HUES48 (cell line): Measurements from ENCODE around the gene CLSTN2.

ENCODE experiments used
- H3K27ac ChIP-seq: one replicate; pipeline ENCODE4 v1.7.0; 2013; ENCODE audit warnings: low read depth, low read length, inconsistent platforms
- H3K27me3 ChIP-seq: 2 replicates; pipeline ENCODE4 v1.6.1; 2013; ENCODE audit warnings: mild to moderate bottlenecking, low read length; ENCODE audit not compliant: control insufficient read depth, insufficient read depth
- H3K36me3 ChIP-seq: 2 replicates; pipeline ENCODE4 v1.6.1; 2013; ENCODE audit warnings: low read length; ENCODE audit not compliant: control insufficient read depth, insufficient read depth
- H3K4me1 ChIP-seq: 2 replicates; pipeline ENCODE4 v1.6.1; 2013; ENCODE audit warnings: mild to moderate bottlenecking, low read length; ENCODE audit not compliant: control insufficient read depth, insufficient read depth
- H3K4me3 ChIP-seq: 2 replicates; pipeline ENCODE4 v1.5.1; 2013; ENCODE audit warnings: mild to moderate bottlenecking, low read depth, low read length
- H3K9ac ChIP-seq: 2 replicates; pipeline ENCODE4 v1.6.1; 2013; ENCODE audit warnings: mild to moderate bottlenecking, low read depth, low read length, moderate library complexity
- H3K9me3 ChIP-seq: 2 replicates; pipeline ENCODE4 v1.6.1; 2013; ENCODE audit warnings: low read length; ENCODE audit not compliant: control insufficient read depth, insufficient read depth

CLSTN2 gene

GRCh38 chr3:140207541-140207940, 272.6 kb downstream of the CLSTN2 start:
- H3K9me3 ChIP-seq = no peaks in the 10 kb centered on the region
- H3K9ac ChIP-seq = no peak overlapping the region
- H3K36me3 ChIP-seq = no peaks in the 10 kb centered on the region
- no peak overlapping the region for H3K4me3 ChIP-seq
- H3K27me3 ChIP-seq = peaks cover 4% of the 10 kb centered on the region; the same call in 1 of the 2 replicates
- H3K27ac ChIP-seq = no peak overlapping the region
- H3K4me1 ChIP-seq = peaks cover 43% of the 10 kb centered on the region

GRCh38 chr3:140216249-140216648, 281.3 kb downstream of the CLSTN2 start:
- no peak overlapping the region for H3K27ac ChIP-seq
- H3K4me3 ChIP-seq = no peak overlapping the region
- no peaks in the 10 kb centered on the region for H3K36me3 ChIP-seq
- H3K27me3 ChIP-seq = no peaks in the 10 kb centered on the region
- H3K9me3 ChIP-seq = peaks cover 14% of the 10 kb centered on the region; the same call in 1 of the 2 replicates
- H3K4me1 ChIP-seq = no peaks in the 10 kb centered on the region
- no peak overlapping the region for H3K9ac ChIP-seq

DNA sequence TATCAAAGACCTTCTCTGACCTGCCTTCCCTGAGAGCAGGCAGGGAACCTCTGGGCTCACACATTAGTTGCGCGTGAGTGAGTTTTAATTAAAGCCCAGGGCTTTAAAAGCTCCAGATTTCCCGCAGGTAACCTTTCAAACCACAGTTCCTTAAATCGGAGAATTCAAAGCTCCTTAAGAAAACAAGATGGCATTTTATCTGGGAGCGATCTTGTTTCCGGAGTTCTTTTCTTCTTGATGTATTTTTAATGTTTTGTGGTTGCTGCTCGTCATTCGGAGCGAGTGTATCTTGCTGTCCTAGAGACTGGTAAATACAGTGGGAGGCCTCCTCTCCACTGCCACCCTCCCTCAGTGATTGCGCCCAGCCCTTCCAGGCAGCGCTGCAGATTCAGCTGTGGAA, 284.3 kb downstream of the CLSTN2 start:
- H3K27ac ChIP-seq = no peak overlapping the region
- H3K9me3 ChIP-seq = peaks cover 14% of the 10 kb centered on the region; the same call in 1 of the 2 replicates
- no peaks in the 10 kb centered on the region for H3K36me3 ChIP-seq
- H3K4me3 ChIP-seq = no peak overlapping the region
- H3K27me3 ChIP-seq = no peaks in the 10 kb centered on the region
- H3K9ac ChIP-seq = no peak overlapping the region
- no peaks in the 10 kb centered on the region for H3K4me1 ChIP-seq

GRCh38 chr3:140219923-140220452, 285.0 kb downstream of the CLSTN2 start:
- H3K27ac ChIP-seq = no peak overlapping the region
- no peaks in the 10 kb centered on the region for H3K4me1 ChIP-seq
- no peaks in the 10 kb centered on the region for H3K27me3 ChIP-seq
- H3K9ac ChIP-seq = no peak overlapping the region
- no peak overlapping the region for H3K4me3 ChIP-seq
- no peaks in the 10 kb centered on the region for H3K36me3 ChIP-seq
- H3K9me3 ChIP-seq = peaks cover 14% of the 10 kb centered on the region; the same call in 1 of the 2 replicates

GRCh38 chr3:140223197-140223596, 288.2 kb downstream of the CLSTN2 start:
- H3K4me1 ChIP-seq = no peaks in the 10 kb centered on the region
- no peaks in the 10 kb centered on the region; the same call in 1 of the 2 replicates for H3K9me3 ChIP-seq
- H3K9ac ChIP-seq = no peak overlapping the region
- no peak overlapping the region for H3K4me3 ChIP-seq
- H3K36me3 ChIP-seq = no peaks in the 10 kb centered on the region
- no peak overlapping the region for H3K27ac ChIP-seq
- no peaks in the 10 kb centered on the region for H3K27me3 ChIP-seq

GRCh38 chr3:140223631-140224030, 288.6 kb downstream of the CLSTN2 start:
- no peak overlapping the region for H3K9ac ChIP-seq
- H3K27me3 ChIP-seq = no peaks in the 10 kb centered on the region
- H3K9me3 ChIP-seq = peaks cover under 1% of the 10 kb centered on the region; the same call in 1 of the 2 replicates
- H3K4me1 ChIP-seq = no peaks in the 10 kb centered on the region
- no peak overlapping the region for H3K4me3 ChIP-seq
- no peaks in the 10 kb centered on the region for H3K36me3 ChIP-seq
- no peak overlapping the region for H3K27ac ChIP-seq

- Histone ChIP-seq H3K9me3 (peaks cover 3% of the 10 kb centered on the region), H3K4me3 (no peak overlapping the region), H3K27me3 (no peaks in the 10 kb centered on the region), H3K4me1 (no peaks in the 10 kb centered on the region), H3K9ac (no peak overlapping the region), H3K27ac (no peak overlapping the region), H3K36me3 (no peaks in the 10 kb centered on the region)
Measured at GRCh38 chr3:140224307-140224706, 289.3 kb downstream of the CLSTN2 start.

DNA sequence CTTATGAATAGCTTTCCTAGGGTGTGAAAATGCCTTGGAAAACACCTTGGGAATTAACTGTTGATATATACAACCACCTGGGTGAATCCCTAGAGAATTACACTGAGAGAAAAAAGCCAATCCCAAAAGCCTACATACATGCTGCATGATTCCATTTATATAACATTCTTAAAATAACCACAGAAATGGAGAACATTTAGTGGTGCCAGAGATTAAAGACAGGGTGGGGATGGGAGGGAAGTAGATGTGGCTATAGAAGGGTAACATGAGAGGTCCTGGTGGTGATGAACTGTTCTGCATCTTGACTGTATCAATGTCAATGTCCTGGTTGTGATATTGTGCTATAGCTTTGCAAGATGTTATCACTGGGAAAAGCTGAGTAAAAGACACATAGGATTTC, 291.0 kb downstream of the CLSTN2 start:
- peaks cover 3% of the 10 kb centered on the region for H3K9me3 ChIP-seq
- no peak overlapping the region for H3K4me3 ChIP-seq
- H3K27ac ChIP-seq = no peak overlapping the region
- no peaks in the 10 kb centered on the region for H3K36me3 ChIP-seq
- no peaks in the 10 kb centered on the region for H3K27me3 ChIP-seq
- no peak overlapping the region for H3K9ac ChIP-seq
- H3K4me1 ChIP-seq = no peaks in the 10 kb centered on the region

DNA sequence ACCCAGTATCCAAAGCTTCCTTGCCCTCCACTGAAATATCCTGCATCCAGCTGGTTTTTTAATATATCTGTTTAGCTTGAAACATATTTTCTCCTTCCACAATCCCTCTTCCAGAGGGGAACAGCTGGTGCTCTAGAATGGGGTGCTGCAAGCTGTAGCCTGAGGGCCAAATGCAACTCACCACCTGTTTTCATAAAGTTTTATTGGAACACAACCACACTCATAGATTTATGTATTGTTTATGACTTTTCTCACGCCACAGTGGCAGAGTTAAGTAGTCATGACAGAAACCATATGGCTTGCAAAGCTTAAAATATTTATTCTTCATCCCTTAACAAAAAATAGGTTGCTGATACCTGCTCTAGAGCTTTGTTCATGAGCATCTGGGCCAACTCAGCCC, 298.7 kb downstream of the CLSTN2 start:
- no peak overlapping the region for H3K27ac ChIP-seq
- no peaks in the 10 kb centered on the region for H3K27me3 ChIP-seq
- no peak overlapping the region for H3K9ac ChIP-seq
- no peak overlapping the region for H3K4me3 ChIP-seq
- no peaks in the 10 kb centered on the region for H3K4me1 ChIP-seq
- H3K9me3 ChIP-seq = peaks cover 2% of the 10 kb centered on the region
- no peaks in the 10 kb centered on the region for H3K36me3 ChIP-seq

DNA sequence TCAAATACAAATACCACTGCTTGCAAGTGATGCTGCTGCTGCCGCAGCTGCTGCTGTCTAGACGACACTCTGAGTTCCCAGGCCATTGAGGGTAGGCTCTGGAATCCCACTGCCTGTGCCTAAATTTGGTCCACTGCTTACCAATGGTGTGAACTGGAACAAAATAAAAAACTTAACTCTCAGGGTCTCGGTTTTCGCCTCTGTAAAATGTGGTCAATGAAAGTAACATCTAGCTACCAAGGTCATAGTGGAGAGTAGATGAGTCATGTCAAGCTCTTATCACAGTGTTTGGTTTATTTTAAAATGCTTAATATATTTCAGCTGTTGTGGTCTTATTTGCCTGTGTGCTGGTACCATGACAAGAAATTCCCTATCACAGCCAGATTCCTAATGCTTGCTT, 299.3 kb downstream of the CLSTN2 start:
- no peaks in the 10 kb centered on the region for H3K27me3 ChIP-seq
- no peaks in the 10 kb centered on the region; the same call in 1 of the 2 replicates for H3K9me3 ChIP-seq
- no peak overlapping the region for H3K9ac ChIP-seq
- H3K36me3 ChIP-seq = no peaks in the 10 kb centered on the region
- H3K4me3 ChIP-seq = no peak overlapping the region
- H3K4me1 ChIP-seq = no peaks in the 10 kb centered on the region
- no peak overlapping the region for H3K27ac ChIP-seq

DNA sequence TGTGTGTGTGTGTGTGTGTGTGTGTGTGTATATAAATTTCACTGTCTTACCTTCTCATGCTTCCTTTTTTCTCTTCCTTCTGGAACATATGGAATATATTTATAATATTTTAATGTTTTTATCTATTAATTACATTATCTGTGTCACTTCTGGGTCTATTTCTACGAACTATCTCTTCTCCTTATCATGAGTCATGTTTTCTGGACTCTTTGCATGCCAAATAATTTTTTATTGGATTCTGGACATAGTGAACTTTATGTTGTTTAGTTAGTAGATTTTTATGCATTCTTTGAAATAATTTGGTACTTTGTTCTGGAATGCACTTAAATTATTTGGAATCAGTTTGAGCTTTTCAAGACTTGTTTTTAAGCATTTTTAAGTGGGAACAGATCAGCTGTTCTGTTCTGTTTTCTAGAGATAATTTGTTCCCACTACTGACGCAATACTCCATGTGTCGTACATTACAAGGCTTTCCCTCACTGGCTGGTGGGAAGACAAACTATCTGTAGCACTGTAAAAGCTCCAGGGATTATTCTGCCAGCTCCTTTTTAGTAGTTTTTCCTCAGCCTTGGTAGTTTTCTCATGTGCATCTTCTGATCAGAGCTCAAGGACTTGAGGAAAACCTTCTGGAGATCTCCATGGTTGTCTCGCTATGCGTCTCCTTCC, 302.0 kb downstream of the CLSTN2 start:
- Histone ChIP-seq H3K9ac (no peak overlapping the region), H3K27me3 (no peaks in the 10 kb centered on the region), H3K27ac (no peak overlapping the region), H3K36me3 (no peaks in the 10 kb centered on the region), H3K4me1 (no peaks in the 10 kb centered on the region), H3K9me3 (no peaks in the 10 kb centered on the region), H3K4me3 (no peak overlapping the region)
